ENCODE data around the gene LGALS3.

DNA sequence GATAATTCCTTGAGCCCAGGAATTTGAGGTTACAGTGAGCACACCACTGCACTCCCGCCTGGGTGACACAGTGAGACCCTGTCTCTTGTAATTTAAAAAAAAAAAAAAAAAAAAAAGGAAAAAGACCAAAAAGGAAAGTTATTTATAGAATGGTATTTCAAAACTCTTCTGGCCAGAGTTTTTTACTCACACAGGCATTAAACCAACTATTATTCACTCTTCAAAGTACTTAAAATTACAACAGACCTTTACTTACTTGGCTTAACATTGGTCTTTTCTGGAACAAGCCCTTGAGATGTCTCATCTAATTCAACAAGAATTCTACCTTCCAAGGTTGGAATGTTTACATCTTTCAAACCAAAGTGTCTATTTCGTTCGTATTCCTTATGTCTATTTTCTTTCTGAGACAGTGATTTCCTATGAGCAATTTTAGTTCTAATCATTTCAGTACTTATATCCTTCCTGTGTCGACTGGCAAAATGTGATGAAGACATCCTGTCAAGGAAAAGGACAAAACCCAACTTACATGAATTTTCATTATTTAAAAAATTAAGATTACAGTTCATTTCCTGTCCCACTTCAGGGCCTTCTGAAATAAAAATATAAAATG, 59.7 kb downstream of the LGALS3 start:
- no peak for TF ChIP-seq POLR2A (IDR thresholded peaks at IDR 0.05)
- no peak for TF ChIP-seq CTCF (IDR thresholded peaks at IDR 0.05)

Data from esophagus squamous epithelium (tissue), 4 donors.